ENCODE data around the gene SKAP1. TPM values are rescaled to one million over a fixed set of nuclear protein-coding genes. Genes with fewer than 3 reads are reported as not detected.
"Not testable (repeated sequence)": the region's sequence is repeated elsewhere in the genome, so short reads cannot be mapped to it uniquely, and the experiment has no call there.

Gene SKAP1
- total and polyA plus RNA-seq, 4 donors = 0.84 to 3.6 (median 3.1) TPM; not detected in 1

DNA sequence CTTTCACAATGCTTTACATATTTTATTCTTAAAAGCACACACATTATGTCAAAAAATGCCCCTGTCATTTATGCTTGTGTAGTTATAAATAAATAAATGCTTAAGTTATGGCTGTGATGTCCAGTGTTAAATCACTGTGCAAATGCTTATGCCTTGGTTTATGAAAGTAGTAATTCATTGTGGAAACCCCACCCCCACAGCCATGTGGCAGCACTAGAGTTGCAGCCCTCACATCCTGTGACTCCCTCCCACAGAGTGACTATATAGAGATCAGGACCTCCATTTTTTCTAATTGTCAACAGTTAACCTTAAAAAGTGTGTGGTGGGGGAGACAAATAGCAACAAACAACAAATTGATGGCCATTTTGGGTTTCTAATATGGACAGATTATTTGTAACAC, 2.4 kb downstream of the SKAP1 start:
- H3K27me3 ChIP-seq (ENCODE audit: control insufficient read depth in 1 of 2, insufficient read depth in 2 of 2, low read length in 1 of 2) = no peaks in the 10 kb centered on the region
- intact Hi-C loops (cut with DNase I) = no loop called here
- ATAC-seq (ENCODE audit: low FRiP score) (no peak), DNase-seq (no peak)
- H3K9me3 ChIP-seq (ENCODE audit: control insufficient read depth, low read length) = no peaks in the 10 kb centered on the region
- H3K36me3 ChIP-seq (ENCODE audit: control insufficient read depth in 1 of 2, insufficient read depth in 2 of 2, low read length in 1 of 2) = no peaks in the 10 kb centered on the region
- H3K27ac ChIP-seq (ENCODE audit: low read depth in 1 of 2, low read length in 2 of 2) = no peak overlapping the region
- H3K4me3 ChIP-seq (ENCODE audit: low read length in 2 of 2) = no peak overlapping the region
- no peaks in the 10 kb centered on the region for H3K4me1 ChIP-seq (ENCODE audit: control insufficient read depth in 1 of 2, insufficient read depth in 2 of 2, low read length in 2 of 2)

DNA sequence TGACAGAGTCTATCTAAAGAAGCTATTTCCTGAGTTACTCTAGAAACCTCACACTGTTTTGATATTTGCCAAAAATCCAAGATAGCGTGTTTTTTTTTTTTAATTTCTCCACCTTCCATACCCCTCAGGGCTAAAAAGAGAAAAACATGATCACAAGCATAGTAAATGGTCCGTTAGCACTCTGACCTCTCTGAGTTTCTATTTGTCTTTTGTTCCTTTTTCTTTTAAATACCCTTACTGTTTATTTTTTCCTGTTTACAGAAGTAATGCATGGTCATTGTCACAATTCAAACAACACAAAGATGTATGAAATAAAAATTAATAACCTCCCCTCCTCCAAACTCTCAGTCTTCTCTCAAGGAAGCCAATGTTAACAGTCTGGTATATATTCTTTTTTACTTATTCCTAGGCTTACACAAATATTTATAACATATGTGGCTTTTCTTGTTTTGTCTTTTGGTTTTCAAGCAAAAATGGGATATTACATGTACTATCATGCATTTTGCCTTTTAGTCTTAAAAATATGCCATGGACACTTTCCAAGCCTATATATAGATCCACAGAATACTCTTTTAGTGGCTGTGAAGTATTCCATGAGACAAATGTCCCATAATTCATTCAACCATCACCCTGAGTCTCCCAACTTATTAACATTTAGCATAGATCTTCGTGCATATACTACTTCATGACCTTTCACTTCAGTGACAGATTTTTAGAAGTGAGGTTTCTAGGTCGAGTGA, 3.1 kb downstream of the SKAP1 start:
- H3K4me3 ChIP-seq (ENCODE audit: low read length in 2 of 2) = no peak overlapping the region
- ATAC-seq (ENCODE audit: low FRiP score) = no peak
- no peaks in the 10 kb centered on the region for H3K36me3 ChIP-seq (ENCODE audit: control insufficient read depth in 1 of 2, insufficient read depth in 2 of 2, low read length in 1 of 2)
- WGBS, 2 donors = 86 to 87% methylated on average over 4 of the region's 4 CpGs
- no peak for DNase-seq
- intact Hi-C loops (cut with DNase I) = no loop called here
- no peaks in the 10 kb centered on the region for H3K27me3 ChIP-seq (ENCODE audit: control insufficient read depth in 1 of 2, insufficient read depth in 2 of 2, low read length in 1 of 2)
- no peak overlapping the region for H3K27ac ChIP-seq (ENCODE audit: low read depth in 1 of 2, low read length in 2 of 2)
- H3K4me1 ChIP-seq (ENCODE audit: control insufficient read depth in 1 of 2, insufficient read depth in 2 of 2, low read length in 2 of 2) = no peaks in the 10 kb centered on the region
- H3K9me3 ChIP-seq (ENCODE audit: control insufficient read depth, low read length) = no peaks in the 10 kb centered on the region

DNA sequence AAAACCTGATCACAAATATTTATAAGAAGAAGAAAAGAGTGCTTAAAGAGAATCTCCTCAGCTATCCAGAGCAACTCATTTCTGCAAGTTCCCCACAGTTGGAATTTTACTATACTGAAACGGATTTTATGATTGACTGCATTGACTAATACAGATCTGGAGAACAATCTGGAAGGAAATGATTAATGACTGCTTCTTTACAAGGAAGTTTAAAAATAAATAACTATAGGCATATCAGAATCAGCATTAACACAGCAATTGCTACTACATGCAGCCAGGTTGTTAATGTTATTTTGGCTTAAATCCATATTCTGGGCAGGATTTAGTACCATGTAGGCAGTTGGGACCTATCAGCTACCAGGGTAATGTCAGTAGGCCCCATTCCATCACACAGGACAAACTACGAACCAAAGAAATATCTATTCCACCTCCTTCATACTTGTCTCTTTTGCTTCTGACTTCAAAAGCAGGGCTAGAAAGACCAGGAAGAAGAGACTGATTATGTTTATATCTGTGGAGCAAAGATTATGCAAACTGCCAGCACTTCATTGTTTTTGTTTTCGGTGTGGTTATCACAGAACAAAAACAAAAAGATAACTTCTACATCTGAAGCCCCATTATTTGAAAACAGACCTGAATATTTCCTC, 3.9 kb downstream of the SKAP1 start:
- Histone ChIP-seq H3K4me3 (ENCODE audit: low read length in 2 of 2) (no peak overlapping the region), H3K27me3 (ENCODE audit: control insufficient read depth in 1 of 2, insufficient read depth in 2 of 2, low read length in 1 of 2) (no peaks in the 10 kb centered on the region), H3K9me3 (ENCODE audit: control insufficient read depth, low read length) (no peaks in the 10 kb centered on the region), H3K4me1 (ENCODE audit: control insufficient read depth in 1 of 2, insufficient read depth in 2 of 2, low read length in 2 of 2) (no peaks in the 10 kb centered on the region), H3K27ac (ENCODE audit: low read depth in 1 of 2, low read length in 2 of 2) (no peak overlapping the region), H3K36me3 (ENCODE audit: control insufficient read depth in 1 of 2, insufficient read depth in 2 of 2, low read length in 1 of 2) (no peaks in the 10 kb centered on the region)
- DNase-seq = no peak
- WGBS, 2 donors = 83 to 87% methylated on average over 3 of the region's 3 CpGs
- intact Hi-C loops (cut with DNase I) = no loop called here
- ATAC-seq (ENCODE audit: low FRiP score) = no peak

DNA sequence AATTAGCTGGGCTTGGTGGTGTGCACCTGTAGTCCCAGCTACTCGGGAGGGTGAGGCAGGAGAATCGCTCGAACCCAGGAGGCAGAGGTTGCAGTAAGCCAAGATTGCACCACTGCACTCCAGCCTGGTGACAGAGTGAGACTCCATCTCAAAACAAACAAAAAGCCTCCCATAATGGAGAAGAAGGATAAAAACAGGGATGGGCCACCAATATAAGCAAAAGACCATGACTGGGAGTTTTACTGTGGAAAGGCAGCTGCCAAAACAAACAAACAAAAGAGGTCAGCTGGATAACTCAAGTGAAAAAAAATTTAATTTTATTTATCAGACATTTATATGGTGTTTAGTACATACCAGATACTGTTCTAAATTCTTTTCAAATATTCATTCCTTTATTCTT, 8.0 kb downstream of the SKAP1 start:
- H3K9me3 ChIP-seq (ENCODE audit: control insufficient read depth, low read length); H3K36me3 ChIP-seq (ENCODE audit: control insufficient read depth in 1 of 2, insufficient read depth in 2 of 2, low read length in 1 of 2); H3K4me3 ChIP-seq (ENCODE audit: low read length in 2 of 2); H3K27me3 ChIP-seq (ENCODE audit: control insufficient read depth in 1 of 2, insufficient read depth in 2 of 2, low read length in 1 of 2); H3K27ac ChIP-seq (ENCODE audit: low read depth in 1 of 2, low read length in 2 of 2); H3K4me1 ChIP-seq (ENCODE audit: control insufficient read depth in 1 of 2, insufficient read depth in 2 of 2, low read length in 2 of 2); DNase-seq; intact Hi-C loops (cut with DNase I); ATAC-seq (ENCODE audit: low FRiP score): not testable (repeated sequence)
- 86 to 89% methylated on average over 3 of the region's 3 CpGs for WGBS, 2 donors

GRCh38 chr17:48420823-48421222, 9.2 kb downstream of the SKAP1 start:
- no peak overlapping the region for H3K27ac ChIP-seq (ENCODE audit: low read depth in 1 of 2, low read length in 2 of 2)
- DNase-seq (no peak), ATAC-seq (ENCODE audit: low FRiP score) (no peak)
- no peaks in the 10 kb centered on the region for H3K4me1 ChIP-seq (ENCODE audit: control insufficient read depth in 1 of 2, insufficient read depth in 2 of 2, low read length in 2 of 2)
- H3K36me3 ChIP-seq (ENCODE audit: control insufficient read depth in 1 of 2, insufficient read depth in 2 of 2, low read length in 1 of 2) = no peaks in the 10 kb centered on the region
- H3K9me3 ChIP-seq (ENCODE audit: control insufficient read depth, low read length) = no peaks in the 10 kb centered on the region
- no peak overlapping the region for H3K4me3 ChIP-seq (ENCODE audit: low read length in 2 of 2)
- intact Hi-C loops (cut with DNase I) = no loop called here
- no peaks in the 10 kb centered on the region for H3K27me3 ChIP-seq (ENCODE audit: control insufficient read depth in 1 of 2, insufficient read depth in 2 of 2, low read length in 1 of 2)
- WGBS, 2 donors = 76 to 78% methylated on average over 4 of the region's 4 CpGs

GRCh38 chr17:48416971-48417370, 13.0 kb downstream of the SKAP1 start:
- ATAC-seq (ENCODE audit: low FRiP score) = no peak
- WGBS, 2 donors = 17% methylated on average over 3 of the region's 3 CpGs
- Histone ChIP-seq H3K27ac (ENCODE audit: low read depth in 1 of 2, low read length in 2 of 2) (no peak overlapping the region), H3K27me3 (ENCODE audit: control insufficient read depth in 1 of 2, insufficient read depth in 2 of 2, low read length in 1 of 2) (no peaks in the 10 kb centered on the region), H3K4me3 (ENCODE audit: low read length in 2 of 2) (no peak overlapping the region), H3K9me3 (ENCODE audit: control insufficient read depth, low read length) (no peaks in the 10 kb centered on the region), H3K36me3 (ENCODE audit: control insufficient read depth in 1 of 2, insufficient read depth in 2 of 2, low read length in 1 of 2) (no peaks in the 10 kb centered on the region), H3K4me1 (ENCODE audit: control insufficient read depth in 1 of 2, insufficient read depth in 2 of 2, low read length in 2 of 2) (no peaks in the 10 kb centered on the region)
- no peak for DNase-seq
- intact Hi-C loops (cut with DNase I) = no loop called here

GRCh38 chr17:48413613-48414405, 16.2 kb downstream of the SKAP1 start:
- WGBS, 2 donors = 84 to 85% methylated on average over 5 of the region's 5 CpGs
- Histone ChIP-seq H3K9me3 (ENCODE audit: control insufficient read depth, low read length) (no peaks in the 10 kb centered on the region), H3K4me1 (ENCODE audit: control insufficient read depth in 1 of 2, insufficient read depth in 2 of 2, low read length in 2 of 2) (no peaks in the 10 kb centered on the region), H3K27me3 (ENCODE audit: control insufficient read depth in 1 of 2, insufficient read depth in 2 of 2, low read length in 1 of 2) (no peaks in the 10 kb centered on the region), H3K27ac (ENCODE audit: low read depth in 1 of 2, low read length in 2 of 2) (no peak overlapping the region), H3K4me3 (ENCODE audit: low read length in 2 of 2) (no peak overlapping the region), H3K36me3 (ENCODE audit: control insufficient read depth in 1 of 2, insufficient read depth in 2 of 2, low read length in 1 of 2) (no peaks in the 10 kb centered on the region)
- DNase-seq (no peak), ATAC-seq (ENCODE audit: low FRiP score) (no peak)
- intact Hi-C loops (cut with DNase I) = no loop called here

- ATAC-seq (ENCODE audit: low FRiP score) = no peak
- Histone ChIP-seq H3K27me3 (ENCODE audit: control insufficient read depth in 1 of 2, insufficient read depth in 2 of 2, low read length in 1 of 2) (no peaks in the 10 kb centered on the region), H3K4me1 (ENCODE audit: control insufficient read depth in 1 of 2, insufficient read depth in 2 of 2, low read length in 2 of 2) (no peaks in the 10 kb centered on the region), H3K9me3 (ENCODE audit: control insufficient read depth, low read length) (no peaks in the 10 kb centered on the region), H3K27ac (ENCODE audit: low read depth in 1 of 2, low read length in 2 of 2) (no peak overlapping the region), H3K4me3 (ENCODE audit: low read length in 2 of 2) (no peak overlapping the region), H3K36me3 (ENCODE audit: control insufficient read depth in 1 of 2, insufficient read depth in 2 of 2, low read length in 1 of 2) (no peaks in the 10 kb centered on the region)
- DNase-seq = no peak
- intact Hi-C loops (cut with DNase I) = no loop called here
- 72 to 82% methylated on average over 1 of the region's 1 CpG for WGBS, 2 donors
These were observed 17.2 kb downstream of the SKAP1 start for GRCh38 chr17:48412841-48413240.

Measured in aorta (tissue), 5 donors.